HG03442 (cell line): Measurements from ENCODE around the gene PDIA5.
A peak's percentile ranks its signal among the peaks of the same experiment; 100 is the strongest.

ENCODE experiments used
- ATAC-seq: cut with Tn5 transposase; IDR thresholded peaks from one replicate; pipeline ENCODE4 v1.9.1; 2021; ENCODE audit warnings: mild to moderate bottlenecking, moderate library complexity; ENCODE audit not compliant: unreplicated experiment

The PDIA5 gene

DNA sequence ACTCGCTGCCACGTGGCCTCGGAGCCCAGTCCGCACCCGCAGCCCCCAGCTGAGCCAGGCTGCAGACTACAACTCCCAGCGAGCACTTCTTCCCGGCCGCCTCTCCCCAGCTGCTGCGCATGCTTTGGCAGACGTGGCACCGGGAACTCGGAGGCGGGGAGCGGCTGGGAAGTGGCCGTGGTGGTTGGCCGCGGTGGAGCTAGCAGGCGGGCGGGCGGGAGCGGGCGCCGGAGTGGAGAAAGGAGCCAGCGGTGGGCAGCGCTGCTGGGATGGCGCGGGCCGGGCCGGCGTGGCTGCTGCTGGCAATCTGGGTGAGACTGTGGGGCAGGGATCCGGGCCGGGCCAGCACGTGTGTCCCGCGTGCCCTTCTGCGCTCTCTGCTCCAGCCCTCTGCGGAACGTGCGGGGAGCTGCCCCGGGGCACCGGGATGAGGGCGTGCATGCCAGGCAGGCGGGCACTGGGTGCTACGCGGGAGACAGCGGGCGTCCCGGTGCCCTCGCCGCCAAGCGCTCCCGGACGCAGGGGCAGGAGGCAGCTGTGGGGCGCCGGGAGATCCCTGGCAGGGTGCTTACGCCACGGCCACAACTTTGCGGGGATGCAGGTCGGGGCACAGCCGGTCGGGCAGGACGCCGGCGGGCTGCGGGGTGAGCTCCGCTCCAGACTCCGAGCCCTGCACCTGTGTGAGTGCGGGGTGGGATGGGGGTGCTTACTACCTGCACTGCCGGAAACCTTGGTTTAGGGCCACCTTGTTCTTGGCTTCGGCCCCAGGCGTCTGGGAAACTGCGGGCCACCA lies at the start of gene PDIA5:
PDIA5 (plus strand) TSS at position 130 of the 793 bp plus-strand sequence; CDS start at position 270, 140 bp downstream.
- ATAC-seq = peak; percentile 82

DNA sequence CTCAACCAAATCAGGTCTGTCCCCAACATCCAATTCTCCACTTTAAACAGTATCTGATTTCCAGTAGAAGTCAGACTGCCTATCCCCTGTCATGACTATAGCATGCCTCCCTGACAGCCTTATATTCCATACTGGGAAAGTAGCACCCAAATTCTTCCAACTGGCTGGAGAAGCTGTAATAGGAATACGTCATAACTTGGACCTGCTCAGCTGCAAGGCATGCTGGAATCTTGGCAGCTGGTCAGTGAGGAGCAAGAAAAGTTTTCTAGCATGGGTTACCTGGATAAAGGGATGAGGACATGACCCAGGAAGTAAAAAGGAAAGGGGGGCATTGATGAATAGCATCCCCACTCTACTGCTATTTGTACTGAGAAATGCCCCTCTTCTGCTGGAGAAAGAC lies 48.1 kb upstream of the PDIA5 start:
- no peak for ATAC-seq

DNA sequence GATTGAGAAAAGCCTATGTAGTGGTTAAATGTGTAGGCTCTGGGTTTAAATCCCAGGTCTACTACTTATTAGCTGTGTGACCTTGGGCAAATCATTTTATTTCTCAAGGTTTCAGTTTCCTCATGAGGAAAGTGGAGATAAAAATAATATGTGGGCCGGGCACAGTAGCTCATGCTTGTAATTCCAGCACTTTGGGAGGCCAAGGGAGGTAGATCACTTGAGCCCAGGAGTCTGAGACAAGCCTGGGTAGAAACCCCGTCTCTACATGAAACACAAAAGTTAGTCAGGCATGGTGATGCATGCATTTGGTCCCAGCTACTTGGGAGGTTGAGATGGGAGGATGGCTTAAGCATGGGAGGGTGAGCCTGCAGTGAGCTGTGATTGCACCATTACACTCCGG lies 47.7 kb upstream of the PDIA5 start:
- no peak for ATAC-seq

DNA sequence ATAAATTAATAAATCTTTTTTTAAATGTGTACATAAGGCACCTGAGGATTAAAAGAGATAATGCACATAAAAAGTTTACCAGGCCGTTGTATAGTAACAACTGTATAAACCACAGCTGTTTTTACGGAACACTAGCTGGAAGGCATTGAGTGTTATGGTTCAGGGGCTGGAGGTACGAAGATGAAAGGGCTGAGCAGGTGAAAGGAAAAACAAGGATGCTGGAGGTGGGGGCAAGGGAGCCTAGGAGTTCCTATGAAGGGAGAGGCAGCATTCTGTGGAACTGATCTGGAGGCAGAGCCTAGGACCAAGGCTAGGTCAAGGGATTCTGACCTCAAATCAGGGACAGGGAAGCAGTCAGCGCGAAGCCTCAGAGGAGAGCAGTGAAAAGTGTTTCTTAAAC lies 47.2 kb upstream of the PDIA5 start:
- ATAC-seq = no peak

DNA sequence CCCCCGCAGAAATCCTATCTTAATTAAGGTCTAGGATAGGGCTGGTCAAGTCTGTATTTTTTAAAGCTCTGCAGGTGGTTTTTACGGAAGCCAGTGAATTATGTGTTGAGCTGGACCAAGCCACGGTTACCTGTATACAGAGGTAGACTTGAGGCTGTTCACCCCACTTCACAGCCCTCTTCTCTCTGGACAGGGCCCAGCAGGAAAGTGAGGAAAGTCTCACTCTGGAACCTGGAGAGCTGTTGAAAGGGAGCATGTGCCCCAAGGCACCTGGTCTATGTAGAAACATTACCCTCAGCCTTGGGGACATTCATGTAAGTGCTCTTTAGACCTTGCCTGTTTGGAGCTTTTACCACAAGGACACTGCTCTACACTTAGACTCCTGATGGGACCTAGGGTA lies 46.1 kb upstream of the PDIA5 start:
- no peak for ATAC-seq

DNA sequence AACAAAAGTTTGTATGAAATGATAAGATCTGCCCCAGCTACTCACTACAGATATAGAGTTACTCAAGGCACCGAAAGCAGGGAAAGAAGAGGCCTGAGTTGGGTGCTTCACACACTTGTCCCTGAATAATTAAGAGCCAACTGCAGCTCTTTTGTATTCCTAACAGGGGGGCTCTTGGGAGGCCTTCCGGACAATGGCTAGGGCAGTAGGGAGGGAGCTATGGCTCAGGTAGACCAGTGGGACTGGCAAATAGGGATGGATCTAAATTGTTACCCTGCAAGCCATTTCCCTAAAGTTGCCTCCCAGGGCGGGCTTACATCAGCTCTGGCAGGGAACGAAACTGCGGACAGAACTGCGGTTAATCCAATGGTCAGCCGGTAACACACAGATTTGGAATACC lies 45.4 kb upstream of the PDIA5 start:
- no peak for ATAC-seq

DNA sequence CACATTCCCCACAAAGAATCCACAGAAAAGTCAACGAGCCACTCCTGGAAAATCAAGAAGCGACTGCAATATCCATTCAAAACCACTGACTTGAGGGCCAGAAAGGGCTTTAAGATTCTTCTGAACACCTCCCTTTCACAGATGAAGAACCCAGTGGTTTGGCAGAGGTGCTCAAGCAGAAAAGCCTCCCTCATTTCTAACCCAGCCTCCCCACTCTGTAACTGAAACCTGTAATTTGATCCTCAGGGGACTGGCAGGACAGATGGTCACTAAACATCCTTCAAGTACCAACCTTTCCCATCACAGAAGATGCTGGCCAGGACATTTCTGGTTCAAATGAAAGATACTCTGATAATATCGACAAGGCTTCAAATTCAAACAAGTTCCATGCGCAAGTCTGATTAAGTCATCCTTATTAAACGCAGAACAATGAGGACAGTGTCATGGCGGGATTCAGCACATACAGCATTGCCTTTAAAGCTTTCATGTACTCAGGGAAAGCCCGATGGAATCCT lies 44.8 kb upstream of the PDIA5 start:
- no peak for ATAC-seq

DNA sequence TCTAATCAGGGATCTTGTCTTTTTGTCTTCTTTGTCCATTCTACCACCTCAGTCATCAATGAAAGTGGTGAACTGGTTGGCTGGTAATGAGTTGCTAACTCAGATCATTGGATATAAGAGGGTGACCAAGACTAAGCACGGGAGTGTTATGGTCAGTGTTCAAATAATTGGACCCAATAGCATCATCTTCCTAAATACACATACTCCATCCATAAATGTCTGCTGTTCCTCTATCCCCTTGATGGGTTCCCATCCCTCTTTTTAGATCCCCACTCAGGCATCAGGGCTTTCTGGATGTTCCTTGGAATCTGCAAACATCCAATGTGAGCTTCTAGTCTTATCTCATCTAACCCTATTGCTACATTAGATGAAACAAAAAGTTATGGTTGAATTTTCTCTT lies 42.8 kb upstream of the PDIA5 start:
- no peak for ATAC-seq

DNA sequence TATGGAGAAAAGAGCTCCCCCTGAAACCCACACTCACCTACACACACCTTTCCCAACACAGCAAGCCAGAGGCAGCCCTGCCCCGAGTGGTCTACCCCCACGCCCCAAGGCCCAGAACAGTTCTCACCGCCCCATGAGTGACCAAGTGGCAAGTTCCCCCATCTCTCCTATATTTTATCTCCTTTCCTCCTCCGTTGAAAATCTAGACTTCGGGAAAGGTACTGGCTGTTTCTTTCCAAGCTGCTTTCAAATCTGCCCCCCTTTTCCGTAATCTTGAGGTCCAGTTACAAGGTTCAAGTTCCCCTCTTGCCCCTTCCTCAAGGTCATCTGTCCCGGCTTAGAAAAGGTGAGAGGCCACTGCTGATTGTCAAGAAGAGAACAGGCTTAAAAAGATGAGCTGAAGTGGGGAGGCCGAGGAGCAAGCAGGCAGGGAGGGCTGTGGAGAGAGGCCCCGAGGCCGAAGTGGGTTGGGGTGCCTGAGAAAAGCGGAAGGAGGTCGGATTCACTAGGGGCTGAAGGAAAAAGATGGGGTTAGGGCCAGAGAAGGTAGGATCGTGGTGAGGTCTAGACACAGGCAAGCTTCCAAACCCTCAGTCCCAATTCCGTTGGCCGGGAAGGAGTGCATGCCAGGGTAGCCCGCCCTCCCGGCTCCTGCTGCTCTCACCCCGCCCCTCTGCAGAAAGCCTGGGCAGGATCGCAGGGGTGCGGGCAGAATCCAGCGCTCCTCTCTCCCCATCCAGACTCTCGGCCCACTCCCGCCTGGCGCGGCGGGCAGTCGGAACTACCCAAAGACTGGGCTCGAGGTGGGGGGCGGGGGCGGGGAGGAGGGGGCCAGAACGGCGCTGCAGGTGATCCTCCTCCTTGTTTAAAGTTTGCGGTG lies 40.9 kb upstream of the PDIA5 start:
- no peak for ATAC-seq

DNA sequence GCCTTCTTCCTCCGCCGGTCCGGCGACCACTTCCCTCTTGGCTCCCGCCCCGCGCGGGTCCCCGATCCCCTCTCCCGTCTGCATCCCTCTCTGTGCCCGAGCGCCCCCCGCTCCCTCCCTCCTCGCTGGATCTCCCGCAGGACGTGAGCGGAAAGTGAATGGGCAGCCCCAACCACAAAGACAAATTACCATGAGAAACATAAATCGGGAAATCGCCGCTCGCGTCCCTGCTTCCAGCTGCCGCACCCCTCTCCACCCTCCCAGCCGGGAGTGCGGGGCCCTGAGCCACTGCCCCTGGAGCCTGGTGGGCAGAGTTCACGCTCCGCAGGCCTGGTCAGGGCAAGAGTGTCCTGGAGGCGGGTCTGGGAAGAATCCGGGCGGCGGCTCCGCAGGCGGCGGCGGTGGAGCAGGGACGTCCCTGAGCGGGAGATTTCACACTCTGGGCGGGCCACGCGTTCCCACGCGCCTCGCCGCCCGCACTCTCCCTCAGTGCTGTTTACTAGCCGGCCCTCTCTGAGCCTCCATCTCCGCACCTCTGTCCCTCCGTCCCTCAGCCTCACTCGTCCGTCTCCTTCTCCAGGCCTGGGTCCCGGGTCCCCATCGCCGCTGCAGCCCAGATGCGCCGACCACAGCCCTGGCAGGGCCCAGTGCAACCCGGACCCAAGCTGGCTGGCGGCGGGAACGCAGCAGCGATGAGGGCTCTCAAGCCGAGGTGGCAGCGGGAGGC lies 40.1 kb upstream of the PDIA5 start:
- ATAC-seq = no peak

DNA sequence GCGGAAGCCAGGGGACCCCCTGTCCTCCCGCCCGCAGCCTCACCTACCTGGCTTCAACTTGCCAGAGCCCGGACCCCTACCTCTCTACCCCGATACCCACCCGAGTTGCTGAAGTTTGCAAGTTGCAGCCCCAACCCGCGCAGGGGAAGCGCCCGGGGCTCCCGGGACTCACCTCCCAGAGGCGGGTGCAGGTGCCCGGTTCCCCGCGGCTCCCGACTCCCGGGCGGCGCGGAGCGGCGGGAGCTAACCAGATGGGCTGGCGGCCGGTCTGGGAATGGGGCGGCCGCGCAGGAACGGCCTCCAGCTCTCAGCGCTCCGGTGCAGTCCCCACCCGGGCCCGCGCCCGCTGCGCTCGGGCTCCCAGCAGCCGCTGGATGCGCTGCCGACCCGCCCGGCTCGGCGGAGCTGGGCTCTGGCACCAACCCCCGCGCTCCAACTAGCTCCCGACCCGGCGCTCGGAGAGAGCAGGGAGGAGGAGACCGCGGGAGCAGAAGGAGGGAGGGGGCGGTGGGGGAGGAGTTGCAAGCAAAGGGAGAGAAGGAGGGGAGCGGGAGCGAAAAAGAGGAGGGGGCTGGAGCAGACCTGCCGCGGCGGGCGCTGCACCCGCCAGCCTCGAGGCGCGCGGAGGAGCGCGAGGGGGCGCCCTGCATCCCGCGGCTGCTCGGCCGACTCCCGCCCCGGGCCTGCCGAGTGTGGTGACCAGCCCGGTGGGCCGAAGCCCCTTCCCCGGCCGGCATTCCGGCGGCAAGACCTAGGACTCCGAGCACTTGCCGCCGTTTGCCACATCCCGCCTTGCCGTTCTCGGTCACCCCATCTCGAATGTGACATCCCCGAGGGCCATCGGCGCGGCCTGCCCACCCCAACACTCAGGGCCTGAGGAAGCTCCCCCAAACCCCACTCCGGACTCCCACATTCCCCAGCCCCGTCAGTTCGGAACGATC lies 39.3 kb upstream of the PDIA5 start, which contains the start of gene SEMA5B:
SEMA5B (minus strand) TSS at position 472 of the 941 bp plus-strand sequence. CDS start 66,500 bp downstream, outside the sequence.
- ATAC-seq = no peak

DNA sequence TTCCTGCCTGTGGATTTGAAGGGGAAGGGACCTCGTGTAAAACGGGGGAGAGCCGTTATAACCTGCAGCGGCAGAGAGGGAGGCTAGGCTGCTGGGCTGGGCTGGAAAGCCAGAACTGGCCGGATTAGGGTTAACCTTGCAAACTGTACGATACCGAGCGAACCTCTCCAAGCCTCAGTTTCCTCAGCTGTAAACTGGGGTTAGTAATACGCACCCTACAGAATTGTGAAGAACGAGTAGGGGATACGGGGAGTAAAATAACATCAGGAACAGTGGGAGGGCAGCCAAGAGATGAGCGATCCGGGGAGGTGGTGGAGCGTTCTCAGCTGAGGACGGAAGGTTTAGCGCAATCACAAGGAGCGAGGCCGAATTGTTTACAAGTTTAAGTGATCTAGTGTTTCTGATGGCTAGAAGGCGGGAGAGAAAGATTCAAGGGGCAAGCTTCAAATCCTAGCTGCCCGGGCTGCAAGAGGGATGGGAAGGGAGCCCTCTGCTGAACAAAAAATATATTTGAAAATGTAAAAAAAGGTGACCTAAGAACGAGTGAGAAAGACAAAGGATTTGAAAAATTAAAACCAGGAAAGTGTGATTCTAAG lies 38.5 kb upstream of the PDIA5 start:
- ATAC-seq = no peak

DNA sequence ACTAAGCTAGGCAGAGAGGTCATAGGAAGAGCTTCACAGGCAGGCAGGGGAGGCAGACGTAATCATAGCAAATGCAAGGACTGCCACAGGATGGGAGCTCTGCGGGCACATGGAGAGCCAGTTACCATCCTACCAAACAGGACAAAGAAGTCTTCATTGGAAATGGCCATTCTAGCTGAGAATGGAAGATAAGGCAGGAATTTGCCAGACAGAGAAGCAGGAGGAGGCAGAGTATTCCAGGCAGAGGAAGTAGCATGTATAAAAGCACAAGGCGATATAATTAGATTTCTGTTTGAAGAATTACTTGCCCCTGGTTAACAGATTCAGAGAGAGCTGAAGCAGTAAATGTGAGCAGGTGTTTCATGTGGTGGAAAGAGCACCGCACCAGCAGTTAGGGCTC lies 35.8 kb upstream of the PDIA5 start:
- no peak for ATAC-seq

DNA sequence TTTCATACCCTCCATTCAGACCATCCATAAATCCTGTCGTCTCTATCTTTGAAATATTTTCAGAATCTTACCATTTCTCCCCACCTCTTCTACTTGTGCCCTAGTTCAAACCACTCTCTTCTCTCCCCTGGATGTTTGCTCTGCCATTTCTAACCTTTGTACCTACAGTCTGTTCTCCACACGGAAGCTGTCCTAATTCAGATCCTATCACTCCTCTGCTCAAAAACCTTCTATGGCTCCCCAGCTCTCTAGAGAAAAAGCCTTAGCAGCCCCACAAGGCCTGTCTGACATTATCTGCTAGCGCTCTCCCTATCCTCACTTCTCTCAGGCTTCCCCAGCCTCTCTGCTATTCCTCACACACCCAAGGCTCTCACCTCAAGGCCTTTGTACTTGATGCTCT lies 34.8 kb upstream of the PDIA5 start:
- no peak for ATAC-seq

DNA sequence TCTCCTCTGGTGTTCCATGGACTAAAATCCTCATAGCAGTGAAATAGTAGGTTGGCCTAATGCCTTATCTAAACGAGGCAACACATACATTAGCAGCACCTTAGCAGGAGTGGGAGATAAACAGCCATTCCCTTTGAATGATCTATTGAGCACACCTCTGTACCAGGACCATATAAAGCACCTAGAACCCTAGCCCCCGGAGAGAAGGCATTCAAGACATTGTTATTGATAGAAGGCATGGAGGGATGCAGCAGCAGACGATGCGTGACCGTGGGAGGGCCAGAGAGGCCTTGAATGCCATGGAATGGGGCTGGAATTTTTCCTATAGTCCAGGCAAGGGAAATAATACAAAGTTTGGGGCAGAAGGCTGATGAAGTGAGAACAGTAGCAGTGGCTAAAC lies 32.7 kb upstream of the PDIA5 start:
- no peak for ATAC-seq

DNA sequence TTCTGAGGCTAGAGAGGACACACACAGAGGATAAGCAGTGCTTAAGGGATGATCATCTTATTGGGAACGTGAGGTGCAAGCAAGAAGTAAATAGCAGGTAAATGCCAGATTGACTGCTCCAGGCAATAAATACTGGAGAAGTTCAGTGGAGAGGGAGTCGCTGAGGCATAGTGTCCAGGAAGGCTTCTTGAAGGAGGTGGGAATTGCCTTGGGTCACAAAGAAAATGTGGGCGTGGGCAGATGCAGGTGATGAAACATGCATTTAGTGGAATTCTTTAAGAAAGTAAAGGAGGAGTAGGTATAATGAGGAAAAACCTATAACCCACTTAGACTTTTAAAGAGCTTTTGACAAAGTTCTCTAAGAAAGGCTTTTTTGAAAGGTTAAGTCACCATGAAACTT lies 31.8 kb upstream of the PDIA5 start:
- ATAC-seq = no peak

DNA sequence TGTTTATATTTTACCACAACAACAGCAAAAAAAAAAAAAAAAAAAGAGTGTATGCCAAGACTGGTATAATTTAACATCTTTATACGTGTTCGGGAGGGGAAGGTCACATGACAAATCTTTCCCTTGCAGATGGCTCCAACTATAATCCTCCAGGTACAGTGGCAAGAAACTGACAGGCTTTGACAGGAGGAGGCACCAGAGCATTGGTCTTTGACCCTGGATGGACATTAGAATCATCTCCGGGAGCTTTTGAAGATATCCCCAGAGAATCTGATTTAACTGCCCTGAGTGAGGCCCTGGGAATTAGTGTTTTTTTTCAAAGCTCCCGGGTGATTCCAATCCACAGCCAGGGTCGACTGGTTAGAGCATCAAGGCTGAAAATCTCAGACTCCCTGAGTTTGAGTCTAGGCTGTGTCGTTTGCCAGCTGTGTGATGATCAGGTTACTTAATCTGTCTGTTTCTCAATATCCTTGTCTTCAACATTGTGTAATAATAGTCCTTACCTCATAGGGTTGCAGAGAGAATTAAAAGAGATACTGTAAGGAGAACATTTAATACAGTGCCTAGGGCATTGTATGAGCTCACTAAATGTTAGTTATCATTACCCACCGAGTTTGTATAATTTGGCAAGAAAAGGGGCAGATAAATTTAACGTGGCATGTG lies 30.3 kb upstream of the PDIA5 start:
- ATAC-seq = no peak

DNA sequence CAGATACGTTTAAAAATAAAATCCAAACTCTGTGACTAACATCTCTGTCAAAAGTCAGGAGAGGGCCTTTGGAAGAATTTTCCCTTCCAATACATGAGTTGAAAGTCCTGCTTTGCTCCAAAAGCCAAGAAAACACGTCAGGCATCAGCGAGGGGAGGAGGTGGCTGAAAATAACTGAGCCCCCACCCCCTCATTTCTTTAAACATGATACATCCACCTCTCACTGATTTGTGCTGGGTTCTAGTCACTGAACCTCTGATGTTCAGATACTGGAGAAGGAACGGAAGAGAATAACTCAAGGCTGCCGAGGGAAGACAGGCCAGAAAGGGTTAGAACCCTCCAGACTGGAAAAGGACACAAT lies 29.8 kb upstream of the PDIA5 start:
- ATAC-seq = no peak

DNA sequence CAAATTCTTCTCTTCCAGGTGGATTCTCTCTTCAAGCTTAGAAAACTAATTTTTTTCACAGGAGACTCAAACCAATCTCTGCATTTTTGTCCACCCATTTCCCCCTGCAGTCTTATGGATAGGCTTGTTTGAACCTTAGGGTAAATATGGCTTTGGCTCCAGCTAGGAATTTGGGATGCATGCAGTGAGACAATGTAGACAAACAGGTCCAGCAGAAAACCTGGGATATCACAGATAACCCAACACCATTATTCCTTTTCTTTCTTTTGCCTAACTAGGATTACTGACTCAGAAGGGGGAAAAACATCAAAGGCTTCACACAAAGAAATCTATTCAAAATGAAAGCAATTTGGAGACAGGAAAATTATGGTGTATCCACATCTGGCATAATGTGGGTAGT lies 28.1 kb upstream of the PDIA5 start:
- no peak for ATAC-seq
